Mucosa of gallbladder (tissue), 1 donor: ENCODE data around the gene IGFN1. TPM values are rescaled to one million over a fixed set of nuclear protein-coding genes. Genes with fewer than 3 reads are reported as not detected.

Experiments
- DNase-seq: peaks from one replicate; pipeline ENCODE4 v3.0.0-alpha.2; 2020; ENCODE audit warnings: low spot score
- total RNA-seq: library from RNA; stranded (reverse); gene quantifications from one replicate; pipeline ENCODE4 v1.2.1, GENCODE V29; 2021
- donor health status: DM: no; HTN: no; CAD: no.

Gene IGFN1
- total RNA-seq, 1 donor from 2014 or later = 0.40 TPM

- DNase-seq = no peak
Observed at GRCh38 chr1:201264554-201264953, 73.9 kb downstream of the IGFN1 start.

- no peak for DNase-seq
Observed at GRCh38 chr1:201265756-201266155, 75.1 kb downstream of the IGFN1 start.

- no peak for DNase-seq
Observed at GRCh38 chr1:201266276-201266675, 75.7 kb downstream of the IGFN1 start.

GRCh38 chr1:201266774-201267173 lies 76.2 kb downstream of the IGFN1 start:
- no peak for DNase-seq

DNA sequence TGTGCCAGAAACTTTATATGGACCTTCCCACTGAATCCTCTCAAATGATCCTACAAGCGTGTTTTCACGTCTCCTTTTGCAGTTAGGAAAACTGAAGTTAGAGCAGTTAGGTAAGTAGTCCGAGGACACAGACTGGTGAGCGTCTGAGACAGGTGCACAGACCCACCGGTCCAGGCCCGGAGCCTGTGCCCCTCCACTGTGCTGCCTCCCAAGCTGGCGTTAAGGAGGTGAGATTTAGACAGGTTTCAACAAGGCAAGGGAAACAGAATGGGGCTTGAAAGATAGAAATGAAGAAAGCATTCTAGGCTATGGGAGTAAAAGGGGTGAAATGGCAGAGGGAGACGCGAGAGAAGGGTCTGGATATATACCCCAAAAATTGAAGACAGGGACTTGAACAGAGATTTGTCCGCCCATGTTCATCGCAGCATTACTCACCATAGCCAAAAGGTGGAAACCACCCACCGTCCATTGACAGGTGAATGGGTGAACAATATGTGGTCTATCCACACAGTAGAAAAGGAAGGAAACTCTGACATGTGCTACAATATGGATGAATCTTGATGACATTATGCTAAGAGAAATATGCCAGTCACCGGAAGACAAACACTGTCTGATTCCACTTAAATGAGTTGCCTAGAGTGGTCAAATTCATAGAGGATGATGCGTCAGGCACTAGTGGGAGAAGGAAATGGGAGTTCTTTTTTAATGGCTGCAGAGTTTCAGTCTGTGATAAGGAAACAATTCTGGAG lies 77.0 kb downstream of the IGFN1 start:
- no peak for DNase-seq

DNA sequence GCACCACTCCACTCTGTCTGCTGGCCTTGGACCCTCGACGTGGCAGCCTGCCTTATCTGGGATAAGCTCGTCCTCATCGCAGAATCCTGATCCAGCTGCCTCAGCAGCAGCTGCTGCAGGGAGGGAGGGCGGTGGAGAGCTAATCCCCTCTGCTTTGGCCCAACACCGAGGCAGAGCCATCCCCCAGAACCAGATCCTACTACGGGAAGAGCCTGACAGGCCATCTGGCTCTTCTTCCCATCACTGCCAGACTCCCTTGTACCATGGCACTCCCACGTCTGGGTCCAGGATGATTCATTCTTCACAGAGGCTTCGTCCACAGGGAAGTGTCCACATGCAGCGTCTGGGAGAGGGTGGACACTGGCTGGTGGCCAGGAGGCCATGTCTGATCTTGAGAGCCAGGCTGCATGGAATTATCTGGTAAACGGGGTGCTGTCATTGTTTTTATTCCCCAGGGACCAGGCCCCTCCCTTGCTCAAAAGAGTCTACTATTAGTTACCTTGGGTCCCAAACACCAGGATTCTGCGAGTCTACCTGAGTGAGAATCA lies 78.1 kb downstream of the IGFN1 start:
- peak; percentile 67 for DNase-seq

- DNase-seq = no peak
Observed at GRCh38 chr1:201269281-201269680, 78.7 kb downstream of the IGFN1 start.

DNA sequence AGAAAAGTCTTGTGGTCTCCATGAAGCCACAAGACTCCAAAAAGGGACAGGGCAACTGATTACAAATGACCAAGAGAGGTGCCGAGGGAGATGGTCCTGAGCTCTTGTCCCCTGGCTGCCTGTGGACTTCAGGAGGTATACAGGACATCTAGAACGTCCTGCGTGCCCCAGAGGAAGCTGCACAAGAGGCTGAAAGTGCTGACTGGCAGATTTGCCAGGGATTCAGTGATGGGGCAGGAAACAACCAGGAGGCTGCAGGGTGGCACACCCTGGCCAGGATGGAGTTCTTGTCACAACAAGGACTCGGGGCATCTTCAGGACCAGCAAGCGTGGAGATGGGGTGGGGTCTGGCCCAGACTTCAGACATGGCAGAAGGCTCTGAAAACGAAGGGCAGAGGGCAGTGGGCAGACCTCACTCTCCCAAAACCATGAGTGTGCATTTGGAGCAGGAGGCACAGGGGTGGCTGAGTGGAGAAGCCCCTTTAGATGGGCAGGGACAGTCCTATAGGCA lies 79.3 kb downstream of the IGFN1 start:
- no peak for DNase-seq

- DNase-seq = no peak
Observed at GRCh38 chr1:201270616-201271390, 80.2 kb downstream of the IGFN1 start.

DNA sequence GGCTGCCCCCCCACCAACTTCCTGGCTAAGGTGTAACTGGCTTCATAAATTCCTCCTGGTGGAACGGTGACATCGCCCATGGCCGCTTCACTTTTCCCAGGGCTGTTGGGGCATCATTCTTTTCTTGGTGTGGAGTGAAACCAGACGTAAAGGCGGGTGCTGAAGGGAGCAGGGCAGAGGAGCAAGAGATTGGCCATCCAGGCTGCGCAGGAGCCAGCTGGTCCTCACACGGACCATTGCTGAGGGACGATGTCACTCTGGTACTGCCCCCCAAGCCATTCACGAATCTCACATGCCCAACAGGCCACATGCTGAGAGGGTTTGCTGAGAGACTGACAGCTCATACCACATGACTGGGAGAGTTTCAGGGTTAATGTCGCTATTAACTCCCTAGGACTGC lies 82.2 kb downstream of the IGFN1 start:
- DNase-seq = no peak

GRCh38 chr1:201274616-201275252 lies 84.1 kb downstream of the IGFN1 start:
- no peak for DNase-seq

DNA sequence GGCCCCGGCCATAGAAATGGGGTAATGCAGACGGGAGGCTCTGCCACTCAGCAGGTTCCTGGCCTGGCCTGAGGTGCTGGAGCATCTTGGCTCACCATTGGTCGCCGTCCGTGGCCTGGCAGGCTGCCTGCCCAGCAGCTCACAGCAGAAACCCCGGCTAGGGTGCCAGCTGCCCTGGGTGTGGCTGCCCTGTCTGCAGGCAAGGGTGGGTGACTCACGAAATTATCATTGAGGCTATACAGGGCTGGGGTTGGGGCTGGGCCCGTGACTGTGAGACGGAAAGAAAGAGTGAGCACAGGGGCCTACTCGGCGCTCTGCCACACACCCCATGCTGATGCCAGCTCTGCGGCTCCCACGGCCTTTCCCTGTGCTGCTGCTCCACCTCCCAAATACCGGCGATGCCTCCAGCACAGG lies 84.6 kb downstream of the IGFN1 start:
- peak; percentile 73 for DNase-seq

DNA sequence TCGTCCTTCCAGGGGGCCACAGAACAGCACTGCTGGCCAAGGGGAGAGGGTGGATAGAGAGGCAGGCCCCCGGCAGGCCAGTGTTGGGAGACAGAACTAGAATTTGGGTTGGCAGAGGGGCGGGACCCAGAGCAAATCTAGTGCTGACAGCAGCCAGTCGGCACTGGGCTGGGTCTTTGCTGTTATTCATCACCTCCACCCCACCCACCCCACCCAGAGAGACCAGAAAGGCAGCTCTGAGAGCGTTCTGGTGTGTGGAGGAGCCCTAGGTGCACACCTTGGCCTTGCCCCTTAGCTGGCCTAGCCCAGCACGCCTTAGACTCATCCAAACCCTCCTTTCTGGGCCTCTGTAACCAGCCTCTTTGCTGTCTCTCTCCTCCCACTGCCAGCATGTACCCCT lies 86.3 kb downstream of the IGFN1 start:
- no peak for DNase-seq

DNA sequence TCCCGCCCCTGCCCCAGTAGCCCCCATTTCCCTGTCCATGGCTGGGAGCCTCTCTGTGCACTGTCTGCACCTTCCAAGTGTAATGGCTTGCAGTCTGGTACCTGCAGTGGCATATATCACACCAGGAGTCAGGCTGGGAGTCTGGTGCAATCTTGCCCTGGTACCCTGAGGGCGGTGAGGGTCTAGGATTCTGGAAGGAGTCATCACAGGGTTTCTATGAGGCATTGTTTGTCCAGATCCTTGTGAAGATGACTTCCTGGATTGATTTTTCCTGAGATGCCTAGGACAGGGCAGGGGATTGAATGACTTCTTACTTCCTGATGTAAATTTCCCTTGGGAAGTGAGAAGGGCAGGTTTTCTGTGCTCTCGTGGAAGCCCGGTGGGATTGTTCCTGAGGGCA lies 86.8 kb downstream of the IGFN1 start:
- DNase-seq = no peak

Other genes with a start within 250 kb of the IGFN1 start
- 4.9 TPM for gene KIF21B, start 167.1 kb upstream of the IGFN1 start, total RNA-seq
- not detected for gene CACNA1S, start 78.4 kb upstream of the IGFN1 start, total RNA-seq
- gene ASCL5, start 63.6 kb upstream of the IGFN1 start, total RNA-seq = 0.12 TPM
- 72.8 TPM for gene TMEM9, start 36.4 kb upstream of the IGFN1 start, total RNA-seq
- 0.09 TPM for gene PKP1, start 92.7 kb downstream of the IGFN1 start, total RNA-seq
- gene TNNT2, start 186.9 kb downstream of the IGFN1 start, total RNA-seq = 69.8 TPM
- gene LAD1, start 208.5 kb downstream of the IGFN1 start, total RNA-seq = 272 TPM
- 0.66 TPM for gene TNNI1, start 230.9 kb downstream of the IGFN1 start, total RNA-seq